ENCODE measurements around the gene MAP2K3. TPM values are rescaled to one million over a fixed set of nuclear protein-coding genes. Genes with fewer than 3 reads are reported as not detected.

Gene MAP2K3
- total RNA-seq, 1 experiment from 2014 or later, result 39.7 TPM

GRCh38 chr17:21289175-21289901 lies 4.8 kb downstream of the MAP2K3 start:
- H3K4me3 Mint-ChIP-seq, result no peak overlapping the region
- CTCF ChIA-PET, result interaction anchor here (0.7 to 1.0 kb wide), 2 partner anchors 14 to 296 kb away, joined by 3 to 4 read pairs; no protein-coding TSS in a partner anchor

More at GRCh38 chr17:21289175-21289901, 4.8 kb downstream of the MAP2K3 start:
- Mint-ChIP-seq H3K27ac (no peak overlapping the region), H3K36me3 (peaks cover 19% of the 10 kb centered on the region), H3K4me1 (peaks cover 14% of the 10 kb centered on the region), H3K27me3 (ENCODE audit: low read depth) (peaks cover 8% of the 10 kb centered on the region; the same call in 1 of the 2 replicates), H3K9me3 (peaks cover 3% of the 10 kb centered on the region; the same call in 1 of the 2 replicates)
- POLR2A ChIA-PET, result no interaction called here
- DNase-seq (ENCODE audit: low spot score) (no peak), ATAC-seq (no peak)
- TF ChIP-seq CTCF (IDR thresholded peaks at IDR 0.05) (no peak), TP53 (CRISPR knock-in tag; IDR thresholded peaks at IDR 0.05) (no peak), FOXJ3 (CRISPR knock-in tag; IDR thresholded peaks at IDR 0.05; ENCODE audit: borderline replicate concordance) (no peak), HMGA2 (CRISPR knock-in tag; IDR thresholded peaks at IDR 0.05) (no peak), ZNF232 (CRISPR knock-in tag; IDR thresholded peaks at IDR 0.05) (no peak), CREB1 (CRISPR knock-in tag; IDR thresholded peaks at IDR 0.05) (no peak), JUN (CRISPR knock-in tag; IDR thresholded peaks at IDR 0.05) (no peak), ZNF281 (CRISPR knock-in tag; IDR thresholded peaks at IDR 0.05) (no peak), SP1 (CRISPR knock-in tag; conservative IDR thresholded peaks at IDR 0.05) (no peak), SMAD4 (CRISPR knock-in tag; IDR thresholded peaks at IDR 0.05) (no peak), ATF1 (CRISPR knock-in tag; IDR thresholded peaks at IDR 0.05) (no peak), ZNF423 (CRISPR knock-in tag; IDR thresholded peaks at IDR 0.05) (no peak), CREM (CRISPR knock-in tag; IDR thresholded peaks at IDR 0.05) (no peak), GABPB1 (CRISPR knock-in tag; IDR thresholded peaks at IDR 0.05) (no peak)
- TF ChIP-seq, protein P1, sequence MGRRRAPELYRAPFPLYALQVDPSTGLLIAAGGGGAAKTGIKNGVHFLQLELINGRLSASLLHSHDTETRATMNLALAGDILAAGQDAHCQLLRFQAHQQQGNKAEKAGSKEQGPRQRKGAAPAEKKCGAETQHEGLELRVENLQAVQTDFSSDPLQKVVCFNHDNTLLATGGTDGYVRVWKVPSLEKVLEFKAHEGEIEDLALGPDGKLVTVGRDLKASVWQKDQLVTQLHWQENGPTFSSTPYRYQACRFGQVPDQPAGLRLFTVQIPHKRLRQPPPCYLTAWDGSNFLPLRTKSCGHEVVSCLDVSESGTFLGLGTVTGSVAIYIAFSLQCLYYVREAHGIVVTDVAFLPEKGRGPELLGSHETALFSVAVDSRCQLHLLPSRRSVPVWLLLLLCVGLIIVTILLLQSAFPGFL (CRISPR knock-in tag; IDR thresholded peaks at IDR 0.05; ENCODE audit: borderline replicate concordance), result no peak
- TF ChIP-seq, protein P2, sequence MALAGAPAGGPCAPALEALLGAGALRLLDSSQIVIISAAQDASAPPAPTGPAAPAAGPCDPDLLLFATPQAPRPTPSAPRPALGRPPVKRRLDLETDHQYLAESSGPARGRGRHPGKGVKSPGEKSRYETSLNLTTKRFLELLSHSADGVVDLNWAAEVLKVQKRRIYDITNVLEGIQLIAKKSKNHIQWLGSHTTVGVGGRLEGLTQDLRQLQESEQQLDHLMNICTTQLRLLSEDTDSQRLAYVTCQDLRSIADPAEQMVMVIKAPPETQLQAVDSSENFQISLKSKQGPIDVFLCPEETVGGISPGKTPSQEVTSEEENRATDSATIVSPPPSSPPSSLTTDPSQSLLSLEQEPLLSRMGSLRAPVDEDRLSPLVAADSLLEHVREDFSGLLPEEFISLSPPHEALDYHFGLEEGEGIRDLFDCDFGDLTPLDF (CRISPR knock-in tag; IDR thresholded peaks at IDR 0.05), result no peak
- TF ChIP-seq, protein P3, sequence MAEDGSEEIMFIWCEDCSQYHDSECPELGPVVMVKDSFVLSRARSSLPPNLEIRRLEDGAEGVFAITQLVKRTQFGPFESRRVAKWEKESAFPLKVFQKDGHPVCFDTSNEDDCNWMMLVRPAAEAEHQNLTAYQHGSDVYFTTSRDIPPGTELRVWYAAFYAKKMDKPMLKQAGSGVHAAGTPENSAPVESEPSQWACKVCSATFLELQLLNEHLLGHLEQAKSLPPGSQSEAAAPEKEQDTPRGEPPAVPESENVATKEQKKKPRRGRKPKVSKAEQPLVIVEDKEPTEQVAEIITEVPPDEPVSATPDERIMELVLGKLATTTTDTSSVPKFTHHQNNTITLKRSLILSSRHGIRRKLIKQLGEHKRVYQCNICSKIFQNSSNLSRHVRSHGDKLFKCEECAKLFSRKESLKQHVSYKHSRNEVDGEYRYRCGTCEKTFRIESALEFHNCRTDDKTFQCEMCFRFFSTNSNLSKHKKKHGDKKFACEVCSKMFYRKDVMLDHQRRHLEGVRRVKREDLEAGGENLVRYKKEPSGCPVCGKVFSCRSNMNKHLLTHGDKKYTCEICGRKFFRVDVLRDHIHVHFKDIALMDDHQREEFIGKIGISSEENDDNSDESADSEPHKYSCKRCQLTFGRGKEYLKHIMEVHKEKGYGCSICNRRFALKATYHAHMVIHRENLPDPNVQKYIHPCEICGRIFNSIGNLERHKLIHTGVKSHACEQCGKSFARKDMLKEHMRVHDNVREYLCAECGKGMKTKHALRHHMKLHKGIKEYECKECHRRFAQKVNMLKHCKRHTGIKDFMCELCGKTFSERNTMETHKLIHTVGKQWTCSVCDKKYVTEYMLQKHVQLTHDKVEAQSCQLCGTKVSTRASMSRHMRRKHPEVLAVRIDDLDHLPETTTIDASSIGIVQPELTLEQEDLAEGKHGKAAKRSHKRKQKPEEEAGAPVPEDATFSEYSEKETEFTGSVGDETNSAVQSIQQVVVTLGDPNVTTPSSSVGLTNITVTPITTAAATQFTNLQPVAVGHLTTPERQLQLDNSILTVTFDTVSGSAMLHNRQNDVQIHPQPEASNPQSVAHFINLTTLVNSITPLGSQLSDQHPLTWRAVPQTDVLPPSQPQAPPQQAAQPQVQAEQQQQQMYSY (CRISPR knock-in tag; IDR thresholded peaks at IDR 0.05), result no peak

Measured in WTC11 (cell line).